NT2/D1 (cell line): ENCODE data around the gene TMEM176A.

ENCODE experiments used
- DNase-seq: peaks from one replicate; pipeline ENCODE4 v3.0.0-alpha.2; 2011; ENCODE audit warnings: low read depth, low spot score
- H3K27me3 ChIP-seq: 2 replicates; pipeline ENCODE4 v1.6.0; 2011; ENCODE audit warnings: mild to moderate bottlenecking; ENCODE audit not compliant: insufficient read length, insufficient read depth
- H3K36me3 ChIP-seq: 2 replicates; pipeline ENCODE4 v1.6.1; 2011; ENCODE audit warnings: mild to moderate bottlenecking, low read length, mixed read lengths; ENCODE audit not compliant: insufficient read depth, insufficient read length
- H3K4me1 ChIP-seq: 2 replicates; pipeline ENCODE4 v1.5.1; 2011; ENCODE audit not compliant: insufficient read depth, insufficient read length
- H3K4me3 ChIP-seq: 2 replicates; pipeline ENCODE4 v1.5.1; 2011; ENCODE audit warnings: low read depth; ENCODE audit not compliant: insufficient read length
- H3K9ac ChIP-seq: 2 replicates; pipeline ENCODE4 v1.6.0; 2011; ENCODE audit warnings: low read depth; ENCODE audit not compliant: insufficient read length
- H3K9me3 ChIP-seq: 2 replicates; pipeline ENCODE4 v1.5.1; 2011; ENCODE audit warnings: mild to moderate bottlenecking, low read length; ENCODE audit not compliant: insufficient read depth
- SUZ12 ChIP-seq: IDR thresholded peaks from 2 replicates; pipeline ENCODE4 v1.6.1; 2011; ENCODE audit not compliant: insufficient read length, insufficient read depth; ENCODE audit errors: extremely low read depth
- YY1 ChIP-seq: IDR thresholded peaks from 2 replicates; pipeline ENCODE4 v1.6.1; 2011; ENCODE audit not compliant: insufficient read length, insufficient read depth
- ZNF274 ChIP-seq: IDR thresholded peaks from 2 replicates; pipeline ENCODE4 v1.6.1; 2011; ENCODE audit warnings: mild to moderate bottlenecking, low read depth, low read length

Gene TMEM176A

GRCh38 chr7:150790416-150791075 lies 10.0 kb upstream of the TMEM176A start:
- no peaks in the 10 kb centered on the region for H3K36me3 ChIP-seq
- no peak overlapping the region for H3K4me3 ChIP-seq
- no peaks in the 10 kb centered on the region for H3K27me3 ChIP-seq
- H3K4me1 ChIP-seq, result peaks cover 1% of the 10 kb centered on the region
- H3K9ac ChIP-seq, result no peak overlapping the region
- no peak for DNase-seq
- H3K9me3 ChIP-seq, result no peaks in the 10 kb centered on the region
- TF ChIP-seq ZNF274, result no peak
- TF ChIP-seq SUZ12, result no peak
- no peak for TF ChIP-seq YY1

GRCh38 chr7:150791304-150791703 lies 9.3 kb upstream of the TMEM176A start:
- H3K27me3 ChIP-seq, result no peaks in the 10 kb centered on the region
- H3K4me3 ChIP-seq, result no peak overlapping the region
- H3K36me3 ChIP-seq, result no peaks in the 10 kb centered on the region
- H3K9ac ChIP-seq, result no peak overlapping the region
- H3K4me1 ChIP-seq, result peaks cover 1% of the 10 kb centered on the region
- no peaks in the 10 kb centered on the region for H3K9me3 ChIP-seq
- TF ChIP-seq ZNF274 (no peak), YY1 (no peak), SUZ12 (no peak)
- no peak for DNase-seq

GRCh38 chr7:150791746-150792452 lies 8.7 kb upstream of the TMEM176A start:
- TF ChIP-seq YY1 (no peak), ZNF274 (no peak), SUZ12 (no peak)
- no peaks in the 10 kb centered on the region for H3K27me3 ChIP-seq
- H3K4me3 ChIP-seq, result no peak overlapping the region
- no peak overlapping the region for H3K9ac ChIP-seq
- no peaks in the 10 kb centered on the region for H3K9me3 ChIP-seq
- no peaks in the 10 kb centered on the region for H3K36me3 ChIP-seq
- peaks cover 1% of the 10 kb centered on the region for H3K4me1 ChIP-seq
- DNase-seq, result no peak

GRCh38 chr7:150793569-150794238 lies 6.9 kb upstream of the TMEM176A start:
- no peak for DNase-seq
- H3K4me3 ChIP-seq, result no peak overlapping the region
- TF ChIP-seq YY1, result no peak
- TF ChIP-seq ZNF274, result no peak
- no peak for TF ChIP-seq SUZ12
- peaks cover 1% of the 10 kb centered on the region for H3K4me1 ChIP-seq
- no peaks in the 10 kb centered on the region for H3K9me3 ChIP-seq
- H3K27me3 ChIP-seq, result peaks cover 3% of the 10 kb centered on the region
- H3K9ac ChIP-seq, result no peak overlapping the region
- H3K36me3 ChIP-seq, result no peaks in the 10 kb centered on the region

DNA sequence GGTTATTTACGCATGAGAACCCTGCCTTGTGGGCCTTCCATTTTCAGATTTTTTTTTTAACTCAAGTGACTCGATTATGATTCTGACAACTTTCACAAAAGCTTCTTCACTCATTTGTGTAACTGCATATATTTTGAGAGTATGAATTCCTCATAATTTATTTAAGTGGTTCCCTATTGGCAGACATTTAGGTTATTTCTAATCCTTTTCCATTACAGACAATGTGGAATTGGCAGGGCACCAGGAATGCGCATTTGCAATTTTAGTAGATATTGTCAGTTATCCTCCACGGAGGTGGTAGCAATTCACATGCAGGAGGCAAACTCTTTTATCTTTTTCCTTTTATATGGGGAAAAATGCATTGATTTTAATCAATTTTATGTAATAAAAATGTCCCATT lies 2.9 kb upstream of the TMEM176A start:
- Histone ChIP-seq H3K4me1 (no peaks in the 10 kb centered on the region), H3K36me3 (no peaks in the 10 kb centered on the region), H3K4me3 (no peak overlapping the region), H3K27me3 (peaks cover 42% of the 10 kb centered on the region), H3K9ac (no peak overlapping the region), H3K9me3 (no peaks in the 10 kb centered on the region)
- TF ChIP-seq SUZ12 (no peak), YY1 (no peak), ZNF274 (no peak)
- DNase-seq, result no peak

DNA sequence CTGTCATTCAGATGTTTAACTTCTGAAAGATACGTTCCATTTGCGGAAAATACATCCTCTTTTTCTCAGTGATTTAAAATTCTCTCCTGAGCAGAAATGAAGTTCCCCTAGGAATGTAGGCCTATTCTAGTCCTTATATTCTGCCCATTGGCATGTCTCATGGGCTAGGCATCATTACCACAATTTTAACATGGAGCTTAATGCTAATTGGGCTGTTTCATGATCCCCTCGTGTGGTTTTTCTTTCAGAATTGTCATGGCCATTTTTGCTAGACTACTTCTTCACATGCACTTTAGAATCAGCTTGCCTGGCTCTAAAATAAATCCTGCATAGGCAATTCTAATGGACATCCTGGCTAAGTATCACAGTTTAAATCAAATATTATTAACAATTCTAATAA lies 1.4 kb upstream of the TMEM176A start:
- Histone ChIP-seq H3K4me1 (no peaks in the 10 kb centered on the region), H3K9me3 (no peaks in the 10 kb centered on the region), H3K9ac (no peak overlapping the region), H3K36me3 (no peaks in the 10 kb centered on the region), H3K27me3 (peaks cover 44% of the 10 kb centered on the region), H3K4me3 (no peak overlapping the region)
- DNase-seq, result no peak
- TF ChIP-seq YY1, result no peak
- no peak for TF ChIP-seq ZNF274
